ENCODE measurements around the gene AOC3.

Gene AOC3

GRCh38 chr17:42850954-42851353, at the start of gene AOC3:
TSS of gene AOC3 (plus strand) at chr17:42851199. CDS start at chr17:42851344, 145 bp downstream.
- no peak for DNase-seq (ENCODE audit: low read depth)

- DNase-seq (ENCODE audit: low read depth): no peak
Measured at GRCh38 chr17:42803074-42803883, 47.7 kb upstream of the AOC3 start.

- DNase-seq (ENCODE audit: low read depth): no peak
Measured at GRCh38 chr17:42804918-42805367, 46.1 kb upstream of the AOC3 start.

- DNase-seq (ENCODE audit: low read depth): no peak
Measured at GRCh38 chr17:42806249-42806648, 44.8 kb upstream of the AOC3 start.

- DNase-seq (ENCODE audit: low read depth): no peak
Measured at GRCh38 chr17:42809250-42809649, 41.7 kb upstream of the AOC3 start.

GRCh38 chr17:42814633-42815399, 36.2 kb upstream of the AOC3 start:
- DNase-seq (ENCODE audit: low read depth): no peak

GRCh38 chr17:42817866-42818265, 33.1 kb upstream of the AOC3 start:
- no peak for DNase-seq (ENCODE audit: low read depth)

GRCh38 chr17:42818379-42818778, 32.6 kb upstream of the AOC3 start:
- DNase-seq (ENCODE audit: low read depth): no peak

- peak; percentile 52 for DNase-seq (ENCODE audit: low read depth)
Measured at GRCh38 chr17:42819939-42820535, 31.0 kb upstream of the AOC3 start.

GRCh38 chr17:42821176-42821575, 29.8 kb upstream of the AOC3 start:
- no peak for DNase-seq (ENCODE audit: low read depth)

- DNase-seq (ENCODE audit: low read depth): no peak
Measured at GRCh38 chr17:42827472-42827871, 23.5 kb upstream of the AOC3 start.

- DNase-seq (ENCODE audit: low read depth): no peak
Measured at GRCh38 chr17:42830971-42831370, 20.0 kb upstream of the AOC3 start.

- peak; percentile 13 for DNase-seq (ENCODE audit: low read depth)
Measured at GRCh38 chr17:42832213-42832933, 18.6 kb upstream of the AOC3 start.

GRCh38 chr17:42832934-42833766, 17.8 kb upstream of the AOC3 start, which contains the start of gene PSME3:
TSS of gene PSME3 (plus strand) at chr17:42833397. CDS start at chr17:42833632, 235 bp downstream.
- peak; percentile 87 for DNase-seq (ENCODE audit: low read depth)

- no peak for DNase-seq (ENCODE audit: low read depth)
Measured at GRCh38 chr17:42833767-42834422, 17.1 kb upstream of the AOC3 start.

GRCh38 chr17:42835732-42836131, 15.3 kb upstream of the AOC3 start:
- no peak for DNase-seq (ENCODE audit: low read depth)

- DNase-seq (ENCODE audit: low read depth): no peak
Measured at GRCh38 chr17:42841975-42842685, 8.9 kb upstream of the AOC3 start.

- no peak for DNase-seq (ENCODE audit: low read depth)
Measured at GRCh38 chr17:42843358-42843934, 7.6 kb upstream of the AOC3 start.

- DNase-seq (ENCODE audit: low read depth): no peak
Measured at GRCh38 chr17:42844271-42844670, 6.7 kb upstream of the AOC3 start, which contains the start of gene AOC2. TSS of gene AOC2 (plus strand) at chr17:42844580. CDS start at chr17:42844627, 47 bp downstream.

Measured in activated T-cell treated with anti-CD3 and anti-CD28 coated beads for 24 hours (primary cell).